ENCODE measurements around the gene RAB30. TPM values are rescaled to one million over a fixed set of nuclear protein-coding genes. Genes with fewer than 3 reads are reported as not detected.

The RAB30 gene
- polyA plus RNA-seq, 1 donor from 2014 or later: 36.4 TPM

- Histone ChIP-seq H3K9me3 (ENCODE audit: low read length) (no peaks in the 10 kb centered on the region), H3K27ac (ENCODE audit: low read length) (no peak overlapping the region), H3K4me3 (ENCODE audit: low read length) (no peak overlapping the region), H3K4me2 (ENCODE audit: low read length) (no peak overlapping the region), H3F3A (ENCODE audit: insufficient read depth, low read length, poor library complexity, severe bottlenecking) (no peaks in the 10 kb centered on the region), H3K9ac (ENCODE audit: low read length) (no peak overlapping the region), H3K9me2 (ENCODE audit: insufficient read depth, low read length) (no peaks in the 10 kb centered on the region), H3K36me3 (ENCODE audit: insufficient read depth, low read length) (no peaks in the 10 kb centered on the region), H4K20me1 (ENCODE audit: insufficient read depth) (no peaks in the 10 kb centered on the region), H3K79me2 (replicated peaks; ENCODE audit: insufficient read depth, low read length) (peaks cover 7% of the 10 kb centered on the region), H2AFZ (ENCODE audit: low read depth, low read length) (no peak overlapping the region), H3K27me3 (ENCODE audit: insufficient read depth, low read depth, low read length) (no peaks in the 10 kb centered on the region)
- TF ChIP-seq RAD21 (conservative IDR thresholded peaks at IDR 0.05) (no peak), CTCF (IDR thresholded peaks at IDR 0.05; ENCODE audit: poor library complexity, severe bottlenecking) (no peak), POLR2AphosphoS5 (IDR thresholded peaks at IDR 0.05) (no peak), MXI1 (conservative IDR thresholded peaks at IDR 0.05; ENCODE audit: poor library complexity, severe bottlenecking) (no peak), EP300 (conservative IDR thresholded peaks at IDR 0.05; ENCODE audit: poor library complexity, severe bottlenecking) (no peak), SMC3 (conservative IDR thresholded peaks at IDR 0.05; ENCODE audit: poor library complexity) (no peak), TAF1 (IDR thresholded peaks at IDR 0.05; ENCODE audit: low read depth) (no peak), REST (IDR thresholded peaks at IDR 0.05; ENCODE audit: borderline replicate concordance) (no peak), EZH2 (IDR thresholded peaks at IDR 0.05; ENCODE audit: borderline replicate concordance, insufficient read depth, low read length, poor library complexity, severe bottlenecking) (no peak)
Observed at GRCh38 chr11:83007477-83007876, 64.2 kb downstream of the RAB30 start.

GRCh38 chr11:83006877-83007330 is 64.8 kb downstream of the RAB30 start:
- Histone ChIP-seq H3K79me2 (replicated peaks; ENCODE audit: insufficient read depth, low read length) (peaks cover 7% of the 10 kb centered on the region), H3K27me3 (ENCODE audit: insufficient read depth, low read depth, low read length) (no peaks in the 10 kb centered on the region), H3K4me3 (ENCODE audit: low read length) (no peak overlapping the region), H2AFZ (ENCODE audit: low read depth, low read length) (no peak overlapping the region), H3K9me2 (ENCODE audit: insufficient read depth, low read length) (no peaks in the 10 kb centered on the region), H3K9me3 (ENCODE audit: low read length) (no peaks in the 10 kb centered on the region), H3K9ac (ENCODE audit: low read length) (no peak overlapping the region), H3K27ac (ENCODE audit: low read length) (no peak overlapping the region), H3F3A (ENCODE audit: insufficient read depth, low read length, poor library complexity, severe bottlenecking) (no peaks in the 10 kb centered on the region), H4K20me1 (ENCODE audit: insufficient read depth) (no peaks in the 10 kb centered on the region), H3K36me3 (ENCODE audit: insufficient read depth, low read length) (no peaks in the 10 kb centered on the region), H3K4me2 (ENCODE audit: low read length) (no peak overlapping the region)
- TF ChIP-seq EZH2 (IDR thresholded peaks at IDR 0.05; ENCODE audit: borderline replicate concordance, insufficient read depth, low read length, poor library complexity, severe bottlenecking) (no peak), RAD21 (conservative IDR thresholded peaks at IDR 0.05) (no peak), MXI1 (conservative IDR thresholded peaks at IDR 0.05; ENCODE audit: poor library complexity, severe bottlenecking) (no peak), TAF1 (IDR thresholded peaks at IDR 0.05; ENCODE audit: low read depth) (no peak), REST (IDR thresholded peaks at IDR 0.05; ENCODE audit: borderline replicate concordance) (no peak), SMC3 (conservative IDR thresholded peaks at IDR 0.05; ENCODE audit: poor library complexity) (no peak), CTCF (IDR thresholded peaks at IDR 0.05; ENCODE audit: poor library complexity, severe bottlenecking) (no peak)
